HG02678 (cell line): ENCODE results near the gene KLF16.

Source experiments
- ATAC-seq: cut with Tn5 transposase; IDR thresholded peaks from one replicate; pipeline ENCODE4 v1.9.1; 2021; ENCODE audit warnings: mild to moderate bottlenecking, moderate library complexity; ENCODE audit not compliant: unreplicated experiment

The KLF16 gene

DNA sequence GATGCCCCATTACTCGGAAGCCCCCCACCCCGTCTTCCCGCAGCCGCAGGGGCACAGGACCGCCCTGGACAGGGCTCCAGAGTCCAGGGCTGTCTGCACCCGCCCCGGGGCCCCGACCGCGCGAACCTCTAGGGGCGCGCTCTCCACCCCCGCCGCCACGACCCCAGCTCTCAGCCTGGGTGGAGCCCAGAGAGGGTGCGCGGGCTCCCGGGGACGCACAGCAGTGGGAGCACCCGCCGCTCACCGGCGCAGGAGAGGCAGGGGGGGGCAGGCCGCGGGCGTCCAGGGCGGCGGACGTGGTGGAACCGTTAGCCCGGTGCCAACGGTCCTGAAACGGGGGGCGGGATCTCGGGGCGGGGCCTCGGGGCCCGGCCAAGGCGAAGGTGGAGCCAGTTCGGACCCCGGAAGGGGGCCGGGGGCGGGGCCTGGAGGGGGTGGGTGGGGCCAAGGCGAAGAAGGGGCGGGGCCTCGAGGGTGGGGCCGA is 51.4 kb downstream of the KLF16 start, which contains the start of gene ATP8B3:
ATP8B3 (minus strand) TSS at position 335 of the 484 bp plus-strand sequence. CDS start 540 bp downstream, outside the sequence.
- peak; percentile 18 for ATAC-seq

DNA sequence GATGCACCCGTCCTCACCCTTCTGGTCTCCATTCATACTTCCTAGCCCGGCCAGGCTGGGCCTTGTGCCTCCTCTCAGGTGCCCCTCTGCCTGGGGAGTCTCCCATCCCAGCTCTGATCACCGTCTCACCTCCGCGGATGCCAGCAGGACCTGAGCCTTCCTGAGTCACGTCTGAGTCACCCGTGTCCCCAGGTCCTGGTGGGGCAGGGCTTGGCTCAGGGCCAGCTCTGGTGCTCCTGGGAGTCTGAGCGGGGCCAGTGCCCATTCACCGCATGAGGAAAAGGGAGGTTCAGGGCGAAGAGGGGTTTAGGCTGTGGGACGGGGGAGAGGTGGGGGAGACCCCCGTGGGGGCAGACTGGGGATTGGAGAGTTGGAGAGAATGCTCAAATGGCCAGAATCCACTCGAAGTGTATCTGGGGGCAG is 51.9 kb downstream of the KLF16 start:
- no peak for ATAC-seq

DNA sequence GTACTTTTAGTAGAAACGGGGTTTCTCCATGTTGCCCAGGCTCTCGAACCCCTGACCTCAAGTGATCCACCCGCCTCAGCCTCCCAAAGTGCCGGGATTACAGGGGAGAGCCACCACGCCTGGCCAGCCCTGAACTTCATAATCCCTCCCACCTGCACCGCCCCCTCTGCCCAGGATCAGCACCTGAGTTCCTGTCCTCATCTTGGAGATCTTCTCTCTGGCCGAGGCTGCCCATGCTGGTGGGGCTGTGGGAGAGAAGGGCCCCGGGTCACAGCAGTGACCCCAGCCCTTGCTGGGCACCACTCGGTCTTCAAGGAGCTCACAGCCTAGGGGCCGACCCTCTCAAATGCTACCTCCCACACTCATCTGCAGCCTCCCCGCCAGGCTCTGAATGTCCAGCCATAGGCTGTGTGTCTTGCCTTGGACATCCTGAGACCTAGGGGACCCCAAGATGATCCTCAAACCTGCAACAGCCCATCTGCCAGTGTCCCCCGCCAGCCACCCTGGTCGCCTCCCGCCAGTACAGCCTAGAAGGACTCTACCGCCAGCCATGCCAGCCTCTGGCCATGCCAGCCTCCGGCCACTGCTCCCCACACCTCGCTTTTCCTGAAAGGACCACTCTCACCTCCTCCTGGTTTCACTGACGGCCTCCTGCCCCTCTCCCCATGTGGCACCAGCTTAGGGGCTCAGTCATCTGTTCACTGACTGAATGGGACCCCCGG is 52.8 kb downstream of the KLF16 start:
- ATAC-seq: no peak

DNA sequence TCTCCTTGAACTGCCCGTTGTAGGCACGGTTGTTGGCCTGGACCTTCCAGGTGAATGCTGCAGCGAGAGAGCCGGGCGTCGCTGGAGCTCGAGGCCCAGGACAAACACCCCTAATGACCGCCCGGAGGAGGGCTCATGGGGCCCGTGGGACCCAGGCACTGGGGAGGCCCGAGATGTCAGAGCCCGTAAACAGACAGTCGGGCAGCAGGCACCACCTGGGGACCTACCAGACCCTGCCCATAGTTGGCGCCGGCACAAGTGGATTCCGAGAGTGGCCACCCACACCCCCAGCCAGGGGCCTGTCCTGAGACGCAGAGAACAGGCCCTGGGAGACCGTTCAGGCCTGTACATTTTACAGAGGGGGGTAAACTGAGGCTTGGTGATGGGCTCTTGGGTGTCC is 53.7 kb downstream of the KLF16 start:
- no peak for ATAC-seq

DNA sequence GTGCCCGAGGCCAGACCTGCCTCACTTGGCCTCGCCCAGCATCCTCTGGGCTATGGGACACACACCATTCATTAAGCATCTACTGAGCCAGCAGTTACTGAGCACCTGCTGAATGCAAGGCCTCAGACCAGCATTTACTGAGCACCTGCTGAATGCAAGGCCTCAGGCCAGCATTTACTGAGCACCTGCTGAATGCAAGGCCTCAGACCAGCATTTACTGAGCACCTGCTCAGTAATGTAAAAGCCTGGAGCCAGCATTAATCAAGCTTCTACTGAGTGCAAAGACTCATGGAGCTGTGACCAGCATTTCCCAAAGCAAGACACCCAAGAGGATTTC is 55.0 kb downstream of the KLF16 start:
- ATAC-seq: no peak

DNA sequence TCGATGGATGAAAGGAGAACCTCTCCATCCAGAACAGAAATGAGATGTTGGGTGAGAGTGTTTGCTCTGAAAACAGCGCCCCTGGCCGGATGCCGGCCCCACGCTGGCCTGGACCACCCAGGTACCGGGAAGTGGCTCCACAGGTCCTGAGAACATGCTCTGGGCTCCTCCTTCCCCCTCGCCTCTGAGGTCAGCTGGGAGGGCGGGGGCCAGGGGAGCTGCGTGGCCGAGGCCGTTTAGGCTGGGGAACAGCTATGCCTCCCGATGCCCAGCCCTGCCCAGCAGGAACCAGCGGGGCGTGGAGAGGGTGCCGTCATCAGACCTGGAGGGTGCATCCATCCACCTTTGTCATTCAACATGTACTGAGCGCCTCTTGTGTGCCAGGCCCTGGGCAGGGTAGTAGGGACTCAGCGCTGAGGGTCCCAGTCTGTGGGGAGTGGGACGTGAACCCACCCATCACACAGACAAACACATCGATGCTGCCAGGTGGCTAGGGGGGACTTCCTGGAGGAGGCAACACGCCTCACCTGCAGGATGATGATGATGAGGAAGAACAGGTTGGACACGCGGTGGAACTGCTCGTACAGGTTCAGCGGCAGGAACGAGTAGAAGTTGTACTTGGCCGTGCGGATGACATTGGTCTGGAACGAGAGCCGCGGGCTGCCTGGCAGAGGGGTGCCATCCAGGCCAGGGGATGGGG is 55.5 kb downstream of the KLF16 start:
- no peak for ATAC-seq

DNA sequence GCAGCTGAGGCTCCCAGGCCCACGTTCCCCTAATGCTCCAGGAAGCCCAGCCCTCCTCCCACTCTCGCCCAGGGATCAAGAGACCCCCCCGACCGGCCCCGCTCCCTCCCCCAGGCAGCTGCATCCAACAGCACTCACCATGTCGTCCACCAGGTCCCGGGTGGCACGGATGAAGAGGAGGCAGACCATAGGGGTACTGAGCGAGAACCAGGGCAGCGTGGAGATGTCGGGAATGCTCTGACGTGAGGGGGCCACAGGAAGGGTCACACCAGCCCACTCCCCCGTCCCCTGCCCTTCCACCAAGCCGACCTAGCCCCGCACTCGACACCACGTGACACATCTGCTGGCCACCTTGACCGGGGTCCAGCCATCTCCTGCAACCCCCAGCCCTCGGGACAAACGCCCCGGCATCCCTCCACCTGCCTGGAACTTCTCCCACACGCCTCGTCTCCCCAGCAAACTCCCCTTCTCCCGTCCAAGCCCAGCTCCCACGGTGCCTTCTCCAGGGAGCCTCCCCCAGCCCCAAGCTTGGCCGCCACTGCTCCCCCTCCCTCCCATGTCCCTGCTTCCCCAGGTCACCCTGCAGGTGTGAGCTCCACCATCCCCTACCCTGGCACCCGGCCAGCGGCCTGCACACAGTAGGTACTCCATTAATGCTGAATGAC is 56.2 kb downstream of the KLF16 start:
- ATAC-seq: no peak

DNA sequence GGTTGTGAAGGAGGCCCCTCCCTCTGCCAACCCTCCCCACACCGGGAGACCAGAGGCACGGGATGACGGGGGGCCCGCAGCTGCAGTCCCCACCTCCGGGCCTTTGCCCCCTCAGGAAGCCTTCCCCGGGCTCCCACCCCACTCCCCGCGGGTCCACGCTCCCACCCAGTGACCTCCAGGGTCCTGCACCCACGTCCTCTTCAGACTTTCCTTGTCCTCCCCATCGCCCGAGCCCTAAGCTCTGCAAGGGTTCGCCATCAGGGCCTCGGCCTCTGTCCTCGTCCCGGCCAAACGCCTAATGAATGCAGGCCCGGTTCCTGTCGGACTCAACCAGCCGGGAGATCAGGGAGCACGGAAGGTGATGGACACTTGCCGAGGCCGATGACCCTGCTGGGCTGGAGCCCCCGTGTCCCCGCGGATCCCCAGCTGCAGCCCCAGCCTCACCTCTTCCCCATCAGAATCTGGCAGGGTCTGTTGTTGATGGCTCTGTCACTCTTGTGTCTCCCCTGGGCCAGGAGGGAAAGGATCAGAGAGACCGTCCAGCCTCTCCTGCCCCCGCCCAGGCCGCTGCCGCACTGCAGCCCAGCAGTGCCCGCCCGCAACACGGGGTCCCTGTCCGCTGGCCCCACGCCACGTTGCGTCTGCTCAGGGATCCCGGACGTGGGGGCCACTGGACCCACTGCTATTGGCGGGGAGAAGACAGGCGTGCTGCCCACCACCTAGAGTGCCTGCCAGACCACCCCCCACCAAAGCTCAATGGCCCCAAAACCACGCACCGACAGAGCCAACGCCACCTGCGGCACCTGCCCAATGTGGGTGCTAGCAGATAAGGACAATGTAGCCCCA is 57.0 kb downstream of the KLF16 start:
- ATAC-seq: no peak

DNA sequence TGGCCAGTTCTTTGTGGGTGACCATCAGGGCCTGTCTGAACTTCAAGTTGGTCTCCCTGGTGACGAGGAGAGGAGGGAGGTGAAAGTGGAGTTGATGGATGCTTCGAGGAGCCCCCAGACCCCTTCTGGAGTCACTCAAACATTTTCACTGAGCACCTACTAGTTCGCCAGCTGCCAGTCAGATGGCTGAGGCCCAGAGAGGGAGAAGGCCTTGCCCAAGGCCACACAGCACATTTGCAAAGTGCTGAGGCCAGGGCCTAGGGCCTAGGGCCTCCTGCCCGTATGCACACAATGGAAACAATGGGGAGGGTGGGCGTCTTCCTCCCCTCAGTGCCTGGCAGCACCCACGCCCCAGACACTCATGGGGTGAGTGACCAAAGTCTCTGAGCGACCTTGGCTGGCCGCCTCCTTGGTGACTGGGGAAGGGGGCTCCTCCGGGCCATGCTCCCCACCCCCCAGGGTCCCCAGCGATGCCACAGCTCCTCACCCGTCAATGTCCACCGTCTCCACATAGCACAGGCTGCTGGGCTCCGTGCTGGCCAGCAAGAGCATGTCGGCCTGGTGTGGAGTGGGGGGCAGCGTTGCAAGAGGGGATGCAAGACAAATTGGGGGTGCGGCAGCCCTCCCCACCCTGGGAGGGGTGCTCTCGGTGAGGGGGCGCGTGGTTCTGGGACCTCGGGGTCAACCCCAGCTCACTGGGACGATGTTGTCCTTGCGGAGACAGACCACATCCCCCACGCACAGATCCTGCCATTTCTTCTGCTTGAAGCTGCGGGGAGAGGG is 57.8 kb downstream of the KLF16 start:
- no peak for ATAC-seq

DNA sequence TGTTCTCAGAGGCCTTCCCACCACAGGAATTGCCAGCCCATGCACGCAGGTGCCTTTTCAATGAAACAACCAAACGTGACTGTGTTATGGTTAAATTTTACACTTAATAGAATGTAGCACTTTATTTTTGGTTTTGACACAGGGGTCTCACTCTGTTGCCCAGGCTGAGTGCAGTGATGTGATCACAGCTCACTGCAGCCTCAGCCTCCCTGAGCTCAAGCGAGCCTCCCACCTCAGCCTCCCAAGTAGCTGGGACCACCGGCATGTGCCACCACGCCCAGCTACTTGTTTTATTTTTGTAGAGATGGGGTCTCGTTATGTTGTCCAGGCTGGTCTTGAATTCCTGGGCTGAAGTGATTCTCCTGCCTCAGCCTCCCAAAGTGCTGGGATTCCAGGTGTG is 58.5 kb downstream of the KLF16 start:
- no peak for ATAC-seq
